IMR-90 (cell line): ENCODE results near the gene ACSL3. TPM values are rescaled to one million over a fixed set of nuclear protein-coding genes. Genes with fewer than 3 reads are reported as not detected.

Experiments
- ATAC-seq: fragments of 200-7000 bp; cut with Tn5 transposase; 2 replicates; pipeline ENCODE4 v1.9.1; 2020; ENCODE audit warnings: low read depth, mild to moderate bottlenecking, moderate library complexity
- BruUV-seq: library from RNA; stranded (reverse); fragments of 400-500 nt; replicated peaks from 2 replicates; lab custom pipeline; 2021; lab: Mats Ljungman, UMichigan
- CTCF ChIA-PET: fragments of 300-600 bp; formaldehyde crosslinking; extraction: SDS; loops from one replicate; lab custom pipeline; 2021; ENCODE audit warnings: antibody characterized with exemption; lab: Yijun Ruan, JAX
- POLR2A ChIA-PET: fragments of 300-600 bp; sonication (Branson Sonifier 250); formaldehyde crosslinking; loops from one replicate; lab custom pipeline; 2022; ENCODE audit warnings: antibody characterized with exemption; ENCODE audit not compliant: unreplicated experiment; lab: Charles Lee
- DNase-seq: peaks from one replicate; pipeline ENCODE4 v3.0.0; 2013
- H2AFZ ChIP-seq: replicated peaks from 2 replicates; pipeline ENCODE3; 2013; ENCODE audit warnings: low read length, mild to moderate bottlenecking; ENCODE audit not compliant: poor library complexity
- H2AK5ac ChIP-seq: 2 replicates; pipeline ENCODE4 v1.6.1; 2013; ENCODE audit warnings: low read depth, low read length, inconsistent platforms
- H2AK9ac ChIP-seq: replicated peaks from 2 replicates; pipeline ENCODE3; 2013; ENCODE audit warnings: mild to moderate bottlenecking, low read depth, low read length, moderate library complexity; ENCODE audit not compliant: poor library complexity
- H2BK120ac ChIP-seq: 2 replicates; pipeline ENCODE4 v1.6.1; 2013; ENCODE audit warnings: low read depth, low read length, inconsistent platforms
- H2BK15ac ChIP-seq: 3 replicates; pipeline ENCODE4 v1.6.1; 2013; ENCODE audit warnings: low read depth, low read length, inconsistent platforms
- H2BK20ac ChIP-seq: 2 replicates; pipeline ENCODE4 v1.6.1; 2013; ENCODE audit warnings: low read depth, mild to moderate bottlenecking, inconsistent platforms, low read length, moderate library complexity
- H2BK5ac ChIP-seq: 2 replicates; pipeline ENCODE4 v1.6.1; 2013; ENCODE audit warnings: mild to moderate bottlenecking, low read depth, low read length, inconsistent platforms; ENCODE audit not compliant: poor library complexity, severe bottlenecking
- H3K14ac ChIP-seq: replicated peaks from 2 replicates; pipeline ENCODE4 v1.6.1; 2013; ENCODE audit warnings: low read depth, low read length, inconsistent platforms
- H3K18ac ChIP-seq: 2 replicates; pipeline ENCODE4 v1.6.1; 2013; ENCODE audit warnings: low read depth, low read length, control low read depth
- H3K23ac ChIP-seq: 2 replicates; pipeline ENCODE4 v1.6.1; 2013; ENCODE audit warnings: low read depth, low read length, inconsistent platforms
- H3K27ac ChIP-seq: 2 replicates; pipeline ENCODE4 v1.5.1; 2013; ENCODE audit warnings: mild to moderate bottlenecking, control low read depth, low read length; ENCODE audit not compliant: insufficient read depth
- H3K27me3 ChIP-seq: 2 replicates; pipeline ENCODE4 v1.6.1; 2013; ENCODE audit warnings: low read length; ENCODE audit not compliant: control insufficient read depth, insufficient read depth
- H3K36me3 ChIP-seq: 2 replicates; pipeline ENCODE4 v1.6.1; 2013; ENCODE audit warnings: low read length, mixed read lengths; ENCODE audit not compliant: control insufficient read depth, insufficient read depth
- H3K4ac ChIP-seq: 2 replicates; pipeline ENCODE4 v1.6.1; 2013; ENCODE audit warnings: low read depth, low read length, inconsistent platforms
- H3K4me1 ChIP-seq: 2 replicates; pipeline ENCODE4 v1.6.1; 2013; ENCODE audit warnings: low read length, mixed read lengths; ENCODE audit not compliant: control insufficient read depth, insufficient read depth
- H3K4me2 ChIP-seq: 2 replicates; pipeline ENCODE4 v1.6.1; 2013; ENCODE audit warnings: low read depth, mild to moderate bottlenecking, control low read depth, low read length, moderate library complexity
- H3K4me3 ChIP-seq: 2 replicates; pipeline ENCODE4 v1.5.1; 2013; ENCODE audit warnings: low read depth, mild to moderate bottlenecking, control low read depth, low read length, moderate library complexity; ENCODE audit not compliant: insufficient read depth
- H3K56ac ChIP-seq: 2 replicates; pipeline ENCODE4 v1.6.1; 2013; ENCODE audit warnings: low read length, inconsistent platforms; ENCODE audit not compliant: insufficient read depth; ENCODE audit errors: extremely low read depth
- H3K79me1 ChIP-seq, 2 experiments: 2 replicates each; pipeline ENCODE4 v1.6.1; 2013; ENCODE audit warnings: low read length in 2 of 2, inconsistent platforms in 1 of 2, low read depth in 1 of 2
- H3K9ac ChIP-seq: 2 replicates; pipeline ENCODE4 v1.6.1; 2013; ENCODE audit warnings: low read depth, low read length, control low read depth
- H3K9me1 ChIP-seq: 2 replicates; pipeline ENCODE4 v1.6.1; 2013; ENCODE audit warnings: low read length, inconsistent platforms; ENCODE audit not compliant: insufficient read depth
- H3K9me3 ChIP-seq: 2 replicates; pipeline ENCODE4 v1.6.1; 2013; ENCODE audit warnings: low read length; ENCODE audit not compliant: control insufficient read depth, insufficient read depth
- H4K20me1 ChIP-seq: 2 replicates; pipeline ENCODE4 v1.6.1; 2013; ENCODE audit warnings: low read length, inconsistent platforms; ENCODE audit not compliant: insufficient read depth
- H4K5ac ChIP-seq: 2 replicates; pipeline ENCODE4 v1.6.1; 2013; ENCODE audit warnings: mild to moderate bottlenecking, low read depth, low read length, control low read depth
- H4K8ac ChIP-seq, 2 experiments: 2 replicates each; pipeline ENCODE4 v1.6.1; 2013; ENCODE audit warnings: low read depth in 2 of 2, low read length in 2 of 2, control low read depth in 1 of 2, inconsistent platforms in 1 of 2
- H4K91ac ChIP-seq: 2 replicates; pipeline ENCODE4 v1.6.1; 2013; ENCODE audit warnings: low read depth, low read length, inconsistent platforms; ENCODE audit not compliant: insufficient read depth
- BHLHE40 ChIP-seq: fragments of 150-350 bp; IDR thresholded peaks from 2 replicates; pipeline ENCODE4 v1.6.1; 2016; ENCODE audit warnings: mild to moderate bottlenecking, low read depth, low read length
- CHD1 ChIP-seq: IDR thresholded peaks from 2 replicates; pipeline ENCODE4 v1.6.1; 2012; ENCODE audit warnings: low read depth, low read length, improper control_type of control experiment
- FOS ChIP-seq: fragments of 150-350 bp; IDR thresholded peaks from 2 replicates; pipeline ENCODE4 v1.6.1; 2016; ENCODE audit warnings: low read depth, low read length
- MAZ ChIP-seq: IDR thresholded peaks from 2 replicates; pipeline ENCODE4 v1.6.1; 2012; ENCODE audit warnings: low read depth, mild to moderate bottlenecking, low read length, improper control_type of control experiment, moderate library complexity, borderline replicate concordance
- POLR2A ChIP-seq: IDR thresholded peaks from 2 replicates; pipeline ENCODE4 v1.6.1; 2012; ENCODE audit warnings: mild to moderate bottlenecking, low read depth, low read length
- RAD21 ChIP-seq: IDR thresholded peaks from 2 replicates; pipeline ENCODE4 v1.6.1; 2012; ENCODE audit warnings: low read length, improper control_type of control experiment
- WGBS, 2 experiments: methylation state at CpG; one replicate each; pipeline versions ENCODE4 v1.1.5 to v1.1.7; 2013; ENCODE audit warnings: missing lambda C conversion rate in 2 of 2; ENCODE audit not compliant: insufficient read length in 1 of 2; ENCODE audit errors: extremely low coverage in 2 of 2; 5-methylcytosine and 5-hydroxymethylcytosine counted together
- dilution Hi-C: fragments of 300-500 bp; cut with HindIII; formaldehyde crosslinking; loops from one replicate; pipeline ENCODE4 v1.14.3; 2018; ENCODE audit warnings: low sequenced_read_pairs; ENCODE audit not compliant: unreplicated experiment
- in situ Hi-C: fragments of 300-500 bp; cut with MboI; formaldehyde crosslinking; loops from 3 replicates; pipeline ENCODE4 v1.14.3; 2019; ENCODE audit warnings: low sequenced_read_pairs, inconsistent platforms, mixed read lengths
- intact Hi-C: fragments of 100-400 bp; cut with micrococcal nuclease; formaldehyde crosslinking; loops from 2 replicates; pipeline ENCODE4 v1.10.0; 2022
- polyA plus RNA-seq, 3 experiments: library from polyadenylated mRNA; depleted of rRNA; stranded (reverse); fragments of >200 nt; gene quantifications; 2 replicates each; pipeline ENCODE4 v1.2.3, GENCODE V29; 2012; ENCODE audit warnings: low replicate concordance in 1 of 3
- total RNA-seq: library from RNA; depleted of rRNA; stranded (reverse); fragments of >200 nt; gene quantifications from 2 replicates; pipeline ENCODE4 v1.2.3, GENCODE V29; 2012

ACSL3 gene
- total and polyA plus RNA-seq, 2 of the 4 experiments (the other 2 are of a cell fraction): 31.0 to 84.2 TPM

GRCh38 chr2:222941510-222942032 lies 80.7 kb downstream of the ACSL3 start:
- peak overlapping the region; percentile 15; the same call in 1 of the 2 replicates for H3K4me2 ChIP-seq
- 0 out of 2 replicates have a peak, but pooled peaks have one; percentile 17 for TF ChIP-seq FOS
- TF ChIP-seq CHD1: no peak
- TF ChIP-seq RAD21: no peak
- TF ChIP-seq MAZ: no peak
- TF ChIP-seq BHLHE40: no peak
- TF ChIP-seq POLR2A: no peak
- CTCF ChIA-PET: no interaction called here
- no peak overlapping the region for H3K4ac ChIP-seq
- H2BK5ac ChIP-seq: no peak overlapping the region
- no peak overlapping the region for H3K18ac ChIP-seq
- intact Hi-C loops: loop anchor here (2.0 to 5.0 kb wide), 3 partner anchors 79 to 234 kb away; partner anchors contain the start of gene ACSL3
- no peak overlapping the region for H3K56ac ChIP-seq
- no peaks in the 10 kb centered on the region for H3K27me3 ChIP-seq
- no peak overlapping the region for H3K23ac ChIP-seq
- no peak overlapping the region for H2BK15ac ChIP-seq
- no peaks in the 10 kb centered on the region for H3K9me3 ChIP-seq
- 60% methylated on average over 2 of the region's 7 CpGs; no CpG with 5 or more reads in 1 of the 2 experiments for WGBS, 2 experiments
- no peak overlapping the region for H2AK9ac ChIP-seq
- H4K91ac ChIP-seq: no peak overlapping the region
- peaks cover 9% of the 10 kb centered on the region; the same call in 1 of the 2 replicates for H3K36me3 ChIP-seq
- no peaks in the 10 kb centered on the region for H3K9me1 ChIP-seq
- no peak overlapping the region for H2AK5ac ChIP-seq
- peak; percentile 73 for DNase-seq
- peaks cover 7% of the 10 kb centered on the region for H4K20me1 ChIP-seq
- H3K79me1 ChIP-seq: peaks cover 7 to 26% of the 10 kb centered on the region in 2 experiments; a peak in 3 of 4 replicates
- H4K5ac ChIP-seq: peak overlapping the region; percentile 23; the same call in 1 of the 2 replicates
- no peak overlapping the region for H4K8ac ChIP-seq
- BruUV-seq: TSS peak; percentile 65
- H2AFZ ChIP-seq: no peak overlapping the region
- dilution Hi-C loops: no loop called here
- H3K14ac ChIP-seq: no peak overlapping the region
- in situ Hi-C loops: no loop called here
- ATAC-seq: no peak
- POLR2A ChIA-PET: no interaction called here
- peaks cover 12% of the 10 kb centered on the region for H3K4me1 ChIP-seq
- H2BK20ac ChIP-seq: no peak overlapping the region
- no peak overlapping the region for H3K9ac ChIP-seq
- H3K27ac ChIP-seq: no peak overlapping the region
- H3K4me3 ChIP-seq: no peak overlapping the region
- H2BK120ac ChIP-seq: no peak overlapping the region
